NB4 (cell line): ENCODE data around the gene ENC1.

Experiments used
- DNase-seq: peaks from one replicate; pipeline ENCODE4 v3.0.0; 2010; ENCODE audit warnings: low read depth
- H3K4me3 ChIP-seq: one replicate; pipeline ENCODE4 v1.5.1; 2011; ENCODE audit warnings: mild to moderate bottlenecking, low read depth, low read length, moderate library complexity
- CTCF ChIP-seq: IDR thresholded peaks from one replicate; pipeline ENCODE4 v1.5.1; 2012; ENCODE audit warnings: low read depth, low read length
- MAX ChIP-seq: IDR thresholded peaks from 2 replicates; pipeline ENCODE4 v1.6.1; 2011; ENCODE audit warnings: low read depth, low read length
- MYC ChIP-seq: IDR thresholded peaks from 2 replicates; pipeline ENCODE4 v1.6.1; 2011; ENCODE audit warnings: low read depth, low read length
- POLR2A ChIP-seq: IDR thresholded peaks from 2 replicates; pipeline ENCODE4 v1.6.1; 2011; ENCODE audit warnings: mild to moderate bottlenecking; ENCODE audit not compliant: insufficient read length; ENCODE audit errors: extremely low read depth

Gene ENC1

GRCh38 chr5:74669821-74670220 lies 29.3 kb upstream of the ENC1 start:
- no peak for TF ChIP-seq POLR2A
- no peak for TF ChIP-seq CTCF
- no peak for TF ChIP-seq MAX
- TF ChIP-seq MYC = no peak
- no peak for DNase-seq

GRCh38 chr5:74667396-74667795 lies 26.9 kb upstream of the ENC1 start:
- DNase-seq = no peak
- no peak overlapping the region for H3K4me3 ChIP-seq
- no peak for TF ChIP-seq CTCF
- TF ChIP-seq MYC = no peak
- no peak for TF ChIP-seq POLR2A
- no peak for TF ChIP-seq MAX

More at GRCh38 chr5:74669821-74670220, 29.3 kb upstream of the ENC1 start:
- no peak overlapping the region for H3K4me3 ChIP-seq

- H3K4me3 ChIP-seq = no peak overlapping the region
- no peak for DNase-seq
- no peak for TF ChIP-seq POLR2A
- TF ChIP-seq MAX = no peak
- no peak for TF ChIP-seq MYC
- TF ChIP-seq CTCF = no peak
Observed at GRCh38 chr5:74665816-74666215, 25.3 kb upstream of the ENC1 start.

GRCh38 chr5:74665273-74665672 lies 24.7 kb upstream of the ENC1 start:
- no peak overlapping the region for H3K4me3 ChIP-seq
- TF ChIP-seq MAX = no peak
- TF ChIP-seq CTCF = no peak
- TF ChIP-seq MYC = no peak
- TF ChIP-seq POLR2A = no peak
- peak; percentile 13 for DNase-seq

- no peak for DNase-seq
- TF ChIP-seq CTCF (no peak), POLR2A (no peak), MYC (no peak), MAX (no peak)
- H3K4me3 ChIP-seq = no peak overlapping the region
Observed at GRCh38 chr5:74664551-74664950, 24.0 kb upstream of the ENC1 start.

GRCh38 chr5:74660873-74661272 lies 20.3 kb upstream of the ENC1 start:
- DNase-seq = no peak
- no peak for TF ChIP-seq POLR2A
- H3K4me3 ChIP-seq = no peak overlapping the region
